8988T (cell line): ENCODE data around the gene MRPL43.

Source experiments
- DNase-seq: peaks from one replicate; pipeline ENCODE4 v3.0.0; 2011

Gene MRPL43

DNA sequence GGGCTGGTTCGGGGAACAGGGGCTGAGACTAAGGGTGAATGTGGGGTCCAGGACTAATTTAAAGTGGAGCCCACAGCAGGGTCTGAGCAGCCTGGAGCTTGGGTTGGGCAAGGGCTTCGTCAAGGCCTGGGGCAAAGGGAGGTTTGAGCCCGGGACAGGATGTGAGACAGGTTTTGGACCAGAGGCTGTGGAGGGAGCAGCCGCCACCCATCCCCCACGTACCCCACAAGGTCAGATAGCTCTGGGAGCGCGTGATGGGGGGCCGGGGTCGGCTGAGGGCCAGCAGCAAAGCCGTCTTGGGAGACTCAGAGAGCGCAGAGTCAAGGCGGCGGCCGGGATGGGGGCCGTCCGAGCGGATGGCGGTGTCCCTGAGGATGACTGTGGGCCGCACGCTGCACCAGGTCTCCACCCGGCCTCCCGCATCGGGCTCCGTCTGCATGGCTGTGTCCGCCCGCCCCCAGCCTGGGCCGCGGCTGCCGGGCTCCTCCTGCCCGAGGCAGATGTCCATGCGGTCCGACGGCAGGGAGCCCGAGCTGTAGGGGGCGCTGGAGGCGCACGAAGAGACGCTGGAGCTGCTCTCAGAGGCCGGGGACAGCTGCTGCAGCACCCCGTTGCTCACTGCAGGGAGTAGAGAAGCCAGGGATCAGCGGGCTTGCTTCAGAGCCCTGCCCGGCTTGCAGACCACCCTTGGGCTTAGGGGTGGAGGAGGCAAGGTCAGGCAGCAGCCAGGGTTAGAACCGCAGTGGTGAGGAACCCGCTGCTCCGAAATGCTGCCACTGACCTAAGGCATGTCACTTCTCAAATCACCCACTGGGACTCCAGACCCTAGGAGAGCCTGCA lies 31.5 kb upstream of the MRPL43 start:
- DNase-seq, result peak; percentile 96

DNA sequence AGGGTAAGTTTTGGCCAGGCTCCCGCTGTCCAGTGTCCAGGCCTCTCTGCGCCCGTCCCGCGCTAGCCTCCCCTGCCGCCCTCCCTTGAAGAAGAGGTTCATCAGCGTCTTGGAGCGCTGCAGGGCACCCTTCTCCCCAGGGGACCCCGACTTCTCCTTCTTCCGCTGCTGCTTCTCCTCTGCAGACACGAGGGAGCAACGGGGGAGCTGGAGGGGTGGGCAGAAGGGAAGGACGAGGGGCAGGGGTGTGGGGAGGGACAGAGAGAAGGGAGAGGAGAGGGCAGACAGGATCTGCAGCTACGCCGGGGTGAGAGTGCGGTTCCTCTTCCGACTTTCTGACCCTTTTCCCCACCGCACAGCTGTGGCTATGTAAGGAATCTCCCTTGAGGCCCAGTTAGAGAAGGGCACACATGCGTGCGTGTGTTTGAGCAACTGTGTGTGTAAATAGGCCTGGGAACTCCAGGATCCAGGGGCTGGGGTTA lies 30.9 kb upstream of the MRPL43 start:
- DNase-seq, result no peak

- no peak for DNase-seq
Measured at GRCh38 chr10:101016814-101017213, 29.5 kb upstream of the MRPL43 start.

GRCh38 chr10:101015582-101015973 lies 28.3 kb upstream of the MRPL43 start:
- no peak for DNase-seq

DNA sequence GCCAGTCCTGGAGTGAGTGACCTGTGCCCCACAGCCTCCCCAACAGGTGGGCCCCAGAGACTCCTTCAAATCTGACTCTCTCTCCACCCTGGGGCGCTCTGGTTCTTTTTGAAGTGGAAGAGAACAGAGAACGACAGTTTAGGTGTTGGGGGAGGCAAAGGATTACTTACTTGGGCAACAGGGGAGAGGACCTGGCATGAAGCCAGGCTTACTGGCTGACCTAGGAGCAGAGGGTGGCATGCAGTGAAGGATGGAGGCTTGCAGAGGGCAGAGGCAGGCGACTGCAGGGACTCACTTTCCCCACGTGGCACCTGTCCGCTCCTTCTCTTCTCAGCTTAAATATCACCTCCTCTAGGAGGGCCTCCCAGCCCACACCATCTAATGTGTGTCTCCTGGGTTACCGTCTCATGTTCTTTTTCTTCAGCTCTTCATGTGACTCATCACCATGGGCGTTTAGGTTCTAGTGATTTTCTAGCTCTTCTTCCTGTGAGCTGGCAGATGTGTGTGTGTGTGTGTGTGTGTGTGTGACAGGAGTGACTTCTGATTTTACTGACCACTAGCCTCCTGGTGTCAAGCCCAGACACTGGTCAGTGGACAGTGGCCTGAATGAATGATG lies 27.8 kb upstream of the MRPL43 start:
- DNase-seq, result no peak

- peak; percentile 76 for DNase-seq
Measured at GRCh38 chr10:101014230-101014884, 27.1 kb upstream of the MRPL43 start.

DNA sequence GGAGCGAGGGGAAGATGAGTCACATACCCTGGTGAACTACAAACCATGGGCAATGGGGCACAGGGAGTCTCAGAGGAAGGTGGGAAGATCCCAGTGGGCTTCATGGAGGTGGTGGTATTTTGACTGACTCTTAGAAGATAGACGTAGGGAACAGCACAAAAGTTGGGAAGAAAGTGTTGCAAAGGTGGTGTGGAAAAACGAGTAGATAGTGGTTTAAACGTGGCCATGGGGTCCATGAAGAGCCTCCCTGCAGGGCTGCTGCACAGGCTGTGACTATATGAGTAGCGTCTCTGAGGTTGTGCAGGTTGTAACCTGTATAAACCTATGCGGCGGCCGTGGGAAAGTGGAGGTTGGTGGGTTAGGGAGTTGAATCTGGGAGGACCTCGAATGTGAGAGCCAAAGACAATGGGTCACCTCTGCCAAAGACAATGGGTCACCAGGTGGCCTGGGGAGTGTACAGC lies 26.1 kb upstream of the MRPL43 start:
- no peak for DNase-seq

DNA sequence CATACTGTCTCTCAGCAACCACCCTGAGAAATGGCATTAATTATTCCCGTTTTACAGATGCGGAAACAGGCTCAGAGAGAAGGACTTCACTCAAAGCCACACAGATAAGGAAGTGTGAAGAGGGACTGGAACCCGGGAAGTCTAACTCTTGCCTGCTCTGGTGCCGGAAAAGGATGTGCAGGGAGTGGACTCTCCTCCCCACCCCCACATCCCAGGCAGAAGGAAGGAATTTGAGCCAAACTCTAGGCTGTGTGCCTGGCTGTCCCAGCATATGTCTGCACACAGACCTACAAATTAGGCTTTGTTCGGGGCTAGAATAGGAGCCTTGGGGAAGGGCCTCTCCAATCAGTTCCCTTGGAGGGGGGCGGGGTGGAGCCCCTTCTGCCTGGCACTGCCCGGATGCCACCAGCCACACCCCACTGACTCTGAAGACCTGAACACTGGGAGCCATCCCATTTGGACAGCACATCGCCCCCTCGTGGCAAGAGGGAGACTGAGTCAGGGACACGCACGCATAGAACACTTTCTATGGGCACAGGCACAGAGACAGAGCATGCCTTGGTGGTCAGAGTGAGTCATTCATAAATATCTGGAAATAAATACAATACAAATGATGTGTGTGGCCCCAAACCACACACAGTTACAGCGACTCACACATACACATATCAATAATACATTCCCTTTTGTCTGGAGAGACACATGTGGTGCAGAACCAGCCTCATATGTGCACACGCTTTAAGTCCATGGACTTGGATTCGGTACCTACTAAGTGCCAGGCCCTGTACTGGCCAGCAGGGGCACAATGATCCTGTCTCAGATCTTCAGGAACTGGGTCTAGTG lies 25.4 kb upstream of the MRPL43 start:
- peak; percentile 88 for DNase-seq

DNA sequence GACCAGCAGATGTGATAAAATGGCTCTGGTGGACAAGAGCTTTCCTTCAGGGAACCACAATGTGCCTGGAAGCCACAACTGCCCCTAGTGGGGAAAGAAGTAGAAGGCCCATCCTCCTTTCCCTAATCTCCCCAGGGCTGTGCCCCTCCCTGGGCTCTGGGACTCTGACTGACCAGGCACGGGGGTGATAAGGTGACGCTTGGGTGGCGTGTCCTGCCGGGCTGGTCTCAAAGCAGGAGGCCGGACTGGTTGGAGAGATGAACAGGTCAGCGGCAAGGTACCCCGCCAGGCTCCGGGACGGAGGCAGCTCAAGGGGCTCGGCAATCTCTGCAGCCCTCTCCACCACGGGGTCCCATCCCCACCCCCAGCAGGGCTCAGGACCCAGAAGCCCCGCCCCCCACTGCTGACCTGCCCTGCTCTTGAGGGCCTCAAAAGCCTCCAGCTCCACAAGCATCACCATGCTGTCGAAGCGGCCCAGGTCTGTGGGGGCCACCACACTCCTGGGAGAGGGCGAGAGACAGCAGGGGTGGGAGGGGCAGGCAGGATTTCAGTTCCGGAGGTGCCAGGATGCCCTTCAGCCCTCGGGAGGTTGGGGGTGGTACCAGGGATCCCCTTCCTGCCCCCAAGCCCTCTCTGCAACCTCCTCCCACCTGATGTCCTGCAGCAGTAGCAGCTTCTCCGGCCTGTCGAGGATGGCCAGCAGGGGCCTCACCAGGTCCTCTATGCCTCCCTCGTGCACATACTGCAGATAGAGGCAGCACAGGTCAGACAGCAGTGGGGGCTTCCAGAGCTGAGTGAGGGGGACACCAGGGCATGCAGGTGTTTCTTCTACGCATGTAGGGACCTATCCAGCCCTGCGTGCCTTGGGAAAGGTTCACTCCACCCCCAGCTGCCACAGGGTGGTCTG lies 24.5 kb upstream of the MRPL43 start:
- DNase-seq, result peak; percentile 62

DNA sequence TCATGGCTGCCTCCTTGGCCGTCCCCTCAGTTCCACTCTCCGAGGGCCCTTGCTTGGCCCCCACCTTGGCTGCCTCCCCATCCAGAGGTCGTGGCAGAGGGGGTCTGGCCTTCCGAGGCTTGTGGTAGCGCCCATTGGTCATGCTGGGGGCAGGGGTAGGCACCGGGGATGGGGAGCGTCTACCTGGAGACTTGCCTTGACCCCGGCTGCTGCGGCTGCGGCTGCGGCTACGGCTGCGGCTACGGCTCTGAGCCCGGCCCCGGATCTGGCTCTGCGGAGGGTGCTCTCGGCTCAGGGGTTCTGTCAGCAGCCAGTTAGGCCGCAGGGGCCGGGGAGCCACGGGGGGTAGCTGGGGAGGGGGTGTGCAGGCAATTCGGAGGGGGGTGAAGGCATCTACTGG lies 23.0 kb upstream of the MRPL43 start:
- DNase-seq, result no peak

DNA sequence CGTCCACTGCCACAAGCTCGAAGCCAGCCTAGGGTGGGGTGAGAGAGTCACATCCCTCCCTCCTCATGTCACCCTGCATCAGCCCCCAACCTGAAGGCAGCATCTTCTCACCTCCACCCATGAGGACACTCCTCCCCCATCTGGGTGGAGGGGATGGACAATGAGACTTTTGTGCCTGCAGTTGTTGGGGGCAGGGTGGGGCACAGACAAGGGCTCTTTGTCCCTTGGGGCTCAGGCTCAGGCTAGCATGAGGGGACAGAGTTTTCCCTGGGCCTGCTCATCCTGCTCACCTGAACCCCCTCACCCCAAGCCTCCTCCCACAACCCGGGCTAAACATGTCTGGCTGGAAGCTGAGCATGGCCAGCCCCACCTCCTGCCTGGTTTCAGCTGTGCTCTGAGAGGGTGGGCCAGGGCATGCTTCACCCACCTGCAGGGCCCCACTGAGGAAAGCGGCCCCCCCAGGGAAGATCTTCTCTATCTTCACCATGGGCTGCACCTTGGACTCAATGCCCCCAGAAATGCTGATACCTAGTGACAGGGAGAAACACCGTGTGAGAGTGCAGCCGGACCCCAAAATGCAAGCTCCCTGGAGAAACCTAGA lies 21.6 kb upstream of the MRPL43 start:
- no peak for DNase-seq

GRCh38 chr10:101007915-101008822 lies 20.9 kb upstream of the MRPL43 start:
- DNase-seq, result no peak

DNA sequence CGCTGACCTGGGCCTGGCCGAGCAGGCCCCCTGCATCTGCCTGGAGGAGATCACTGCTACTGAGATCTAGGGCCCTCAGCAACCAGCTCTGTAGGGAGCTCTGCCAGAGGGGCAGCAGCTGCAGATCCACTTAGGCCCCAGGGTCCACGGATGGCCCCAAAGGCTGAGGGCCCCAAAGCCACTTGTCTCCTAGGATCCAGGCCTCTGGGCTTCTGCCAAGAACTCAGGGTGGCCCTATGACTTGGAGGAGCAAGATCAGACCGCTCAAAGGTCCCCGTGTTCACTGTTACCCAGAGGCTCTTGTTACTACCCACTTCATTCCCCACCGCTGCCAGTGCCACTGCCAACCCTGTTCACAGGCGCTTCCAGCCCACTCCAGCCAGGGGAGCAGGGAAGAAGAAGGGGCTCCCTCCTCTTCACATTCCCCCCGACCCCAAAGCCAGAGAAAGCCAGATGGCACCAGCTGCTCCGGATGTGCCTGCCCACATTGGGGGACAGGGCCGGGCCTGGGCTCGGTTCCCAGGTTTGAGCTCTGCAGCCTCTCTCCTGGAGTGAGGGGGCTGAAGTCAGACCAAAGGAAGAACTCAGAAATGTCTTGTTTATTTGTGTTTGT lies 19.9 kb upstream of the MRPL43 start:
- DNase-seq, result no peak

GRCh38 chr10:101006593-101007098 lies 19.3 kb upstream of the MRPL43 start:
- no peak for DNase-seq

- DNase-seq, result no peak
Measured at GRCh38 chr10:101005869-101006567, 18.7 kb upstream of the MRPL43 start.

DNA sequence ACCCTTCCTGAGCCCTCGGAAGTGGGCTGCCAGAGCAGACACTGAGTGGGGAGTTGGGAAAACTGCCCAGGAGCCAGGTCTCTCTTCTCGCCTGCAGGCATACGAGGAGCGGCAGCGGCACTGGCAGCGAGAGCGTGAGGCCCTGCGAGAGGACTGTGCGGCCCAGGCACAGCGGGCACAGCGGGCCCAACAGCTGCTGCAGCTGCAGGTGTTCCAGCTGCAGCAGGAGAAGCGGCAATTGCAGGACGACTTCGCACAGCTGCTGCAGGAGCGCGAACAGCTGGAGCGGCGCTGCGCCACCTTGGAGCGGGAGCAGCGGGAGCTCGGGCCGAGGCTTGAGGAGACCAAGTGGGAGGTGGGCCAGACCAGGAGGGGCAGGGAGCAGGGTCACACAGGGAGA lies 18.1 kb upstream of the MRPL43 start:
- no peak for DNase-seq

DNA sequence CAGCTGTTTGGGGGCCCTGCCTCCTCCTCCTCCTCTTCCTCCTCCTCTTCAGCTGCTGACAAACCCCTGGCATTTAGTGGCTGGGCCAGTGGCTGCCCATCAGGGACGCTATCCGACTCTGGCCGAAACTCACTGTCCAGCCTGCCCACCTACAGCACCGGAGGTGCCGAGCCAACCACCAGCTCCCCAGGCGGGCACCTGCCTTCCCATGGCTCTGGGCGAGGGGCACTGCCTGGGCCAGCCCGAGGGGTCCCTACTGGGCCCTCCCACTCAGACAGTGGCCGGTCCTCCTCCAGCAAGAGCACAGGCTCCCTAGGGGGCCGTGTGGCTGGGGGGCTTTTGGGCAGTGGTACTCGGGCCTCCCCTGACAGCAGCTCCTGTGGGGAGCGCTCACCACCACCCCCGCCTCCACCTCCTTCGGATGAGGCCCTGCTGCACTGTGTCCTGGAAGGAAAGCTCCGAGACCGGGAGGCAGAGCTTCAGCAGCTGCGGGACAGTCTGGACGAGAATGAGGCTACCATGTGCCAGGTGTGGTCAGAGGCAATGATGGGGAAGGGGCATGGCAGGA lies 16.4 kb upstream of the MRPL43 start:
- no peak for DNase-seq

- DNase-seq, result no peak
Measured at GRCh38 chr10:101002456-101002855, 15.2 kb upstream of the MRPL43 start.

GRCh38 chr10:101001659-101002035 lies 14.3 kb upstream of the MRPL43 start:
- no peak for DNase-seq
